RWPE2 (cell line): ENCODE results near the gene ZYG11B.
"Not testable (repeated sequence)": the region's sequence is repeated elsewhere in the genome, so short reads cannot be mapped to it uniquely, and the experiment has no call there.

ENCODE experiments used
- ATAC-seq: fragments of 200-7000 bp; cut with Tn5 transposase; 3 replicates; pipeline ENCODE4 v1.9.1; 2021; ENCODE audit warnings: low read depth
- DNase-seq: peaks from one replicate; pipeline ENCODE4 v3.0.0-alpha.2; 2020; ENCODE audit warnings: low spot score
- H3K27ac ChIP-seq: fragments of 450-650 bp; 2 replicates; pipeline ENCODE4 v1.5.1; 2017; ENCODE audit warnings: mild to moderate bottlenecking; ENCODE audit not compliant: poor library complexity, severe bottlenecking
- H3K27me3 ChIP-seq: fragments of 250-450 bp; sonication (Bioruptor Pico); 2 replicates; pipeline ENCODE4 v1.5.1; 2021; ENCODE audit warnings: mild to moderate bottlenecking, moderate library complexity; ENCODE audit not compliant: insufficient read depth, poor library complexity, severe bottlenecking
- H3K36me3 ChIP-seq: fragments of 250-450 bp; sonication (Bioruptor Pico); 2 replicates; pipeline ENCODE4 v1.5.1; 2020; ENCODE audit warnings: low read depth, mild to moderate bottlenecking, moderate library complexity
- H3K4me1 ChIP-seq: fragments of 250-450 bp; sonication (Bioruptor Pico); 2 replicates; pipeline ENCODE4 v1.5.1; 2021; ENCODE audit warnings: mild to moderate bottlenecking, moderate library complexity; ENCODE audit not compliant: insufficient read depth, poor library complexity, severe bottlenecking
- H3K4me3 ChIP-seq: fragments of 250-450 bp; sonication (Bioruptor Pico); 2 replicates; pipeline ENCODE4 v1.5.1; 2021; ENCODE audit warnings: mild to moderate bottlenecking, moderate library complexity; ENCODE audit not compliant: severe bottlenecking
- H3K9me3 ChIP-seq: fragments of 250-450 bp; sonication (Bioruptor Pico); 2 replicates; pipeline ENCODE4 v1.5.1; 2021; ENCODE audit warnings: mild to moderate bottlenecking, moderate library complexity; ENCODE audit not compliant: severe bottlenecking
- TF ChIP-seq, protein P1 (sequence below): fragments of 450-650 bp; IDR thresholded peaks from one replicate; pipeline ENCODE4 v1.5.1; 2017; ENCODE audit warnings: mild to moderate bottlenecking, moderate library complexity; ENCODE audit not compliant: poor library complexity, severe bottlenecking

The ZYG11B gene

GRCh38 chr1:52681136-52681535 lies 45.1 kb upstream of the ZYG11B start:
- H3K9me3 ChIP-seq = no peaks in the 10 kb centered on the region
- H3K4me3 ChIP-seq = no peak overlapping the region
- ATAC-seq = no peak
- peaks cover 7% of the 10 kb centered on the region for H3K36me3 ChIP-seq
- TF ChIP-seq, protein P1, sequence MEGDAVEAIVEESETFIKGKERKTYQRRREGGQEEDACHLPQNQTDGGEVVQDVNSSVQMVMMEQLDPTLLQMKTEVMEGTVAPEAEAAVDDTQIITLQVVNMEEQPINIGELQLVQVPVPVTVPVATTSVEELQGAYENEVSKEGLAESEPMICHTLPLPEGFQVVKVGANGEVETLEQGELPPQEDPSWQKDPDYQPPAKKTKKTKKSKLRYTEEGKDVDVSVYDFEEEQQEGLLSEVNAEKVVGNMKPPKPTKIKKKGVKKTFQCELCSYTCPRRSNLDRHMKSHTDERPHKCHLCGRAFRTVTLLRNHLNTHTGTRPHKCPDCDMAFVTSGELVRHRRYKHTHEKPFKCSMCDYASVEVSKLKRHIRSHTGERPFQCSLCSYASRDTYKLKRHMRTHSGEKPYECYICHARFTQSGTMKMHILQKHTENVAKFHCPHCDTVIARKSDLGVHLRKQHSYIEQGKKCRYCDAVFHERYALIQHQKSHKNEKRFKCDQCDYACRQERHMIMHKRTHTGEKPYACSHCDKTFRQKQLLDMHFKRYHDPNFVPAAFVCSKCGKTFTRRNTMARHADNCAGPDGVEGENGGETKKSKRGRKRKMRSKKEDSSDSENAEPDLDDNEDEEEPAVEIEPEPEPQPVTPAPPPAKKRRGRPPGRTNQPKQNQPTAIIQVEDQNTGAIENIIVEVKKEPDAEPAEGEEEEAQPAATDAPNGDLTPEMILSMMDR = no peak
- no peak for DNase-seq
- no peak overlapping the region for H3K27ac ChIP-seq
- no peaks in the 10 kb centered on the region for H3K4me1 ChIP-seq
- H3K27me3 ChIP-seq = no peaks in the 10 kb centered on the region

- ATAC-seq (no peak), DNase-seq (no peak)
- Histone ChIP-seq H3K36me3 (peaks cover 30% of the 10 kb centered on the region), H3K9me3 (no peaks in the 10 kb centered on the region), H3K27ac (no peak overlapping the region), H3K4me1 (no peaks in the 10 kb centered on the region), H3K4me3 (no peak overlapping the region), H3K27me3 (no peaks in the 10 kb centered on the region)
- TF ChIP-seq, protein P1 = no peak
Observed at GRCh38 chr1:52683367-52683940, 42.8 kb upstream of the ZYG11B start.

GRCh38 chr1:52684545-52684944 lies 41.7 kb upstream of the ZYG11B start:
- TF ChIP-seq, protein P1 = no peak

DNA sequence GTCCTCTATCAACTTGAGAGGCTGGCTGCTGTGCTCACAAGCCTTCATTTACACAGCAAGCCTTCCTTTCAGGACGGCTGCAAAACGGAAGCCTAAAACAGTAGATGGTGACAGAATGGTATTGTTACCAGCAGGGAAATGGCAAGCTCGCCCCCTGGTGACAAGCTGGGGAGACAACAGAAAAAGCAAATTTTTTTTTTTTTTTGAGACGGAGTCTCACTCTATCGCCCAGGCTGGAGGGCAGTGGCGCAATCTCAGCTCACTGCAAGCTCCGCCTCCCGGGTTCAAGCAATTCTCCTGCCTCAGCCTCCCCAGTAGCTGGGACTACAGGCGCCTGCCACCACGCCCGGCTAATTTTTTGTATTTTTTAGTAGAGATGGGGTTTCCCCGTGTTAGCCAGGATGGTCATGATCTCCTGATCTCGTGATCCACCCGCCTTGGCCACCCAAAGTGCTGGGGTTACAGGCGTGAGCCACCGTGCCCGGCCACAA lies 39.9 kb upstream of the ZYG11B start:
- H3K36me3 ChIP-seq = peaks cover 55% of the 10 kb centered on the region
- not testable (repeated sequence) for H3K27ac ChIP-seq, DNase-seq, H3K27me3 ChIP-seq, H3K4me1 ChIP-seq, H3K4me3 ChIP-seq, H3K9me3 ChIP-seq
- ATAC-seq = peak; percentile 61
- TF ChIP-seq, protein P1 = peak; percentile 95

More at GRCh38 chr1:52684545-52684944, 41.7 kb upstream of the ZYG11B start:
- H3K36me3 ChIP-seq = peaks cover 40% of the 10 kb centered on the region
- DNase-seq (no peak), ATAC-seq (no peak)
- no peak overlapping the region for H3K4me3 ChIP-seq
- no peaks in the 10 kb centered on the region for H3K9me3 ChIP-seq
- no peak overlapping the region for H3K27ac ChIP-seq
- H3K4me1 ChIP-seq = no peaks in the 10 kb centered on the region
- H3K27me3 ChIP-seq = no peaks in the 10 kb centered on the region

GRCh38 chr1:52686830-52687229 lies 39.4 kb upstream of the ZYG11B start:
- peaks cover 60% of the 10 kb centered on the region for H3K36me3 ChIP-seq

More at GRCh38 chr1:52686830-52687229, 39.4 kb upstream of the ZYG11B start:
- ATAC-seq (no peak), DNase-seq (no peak)
- Histone ChIP-seq H3K4me3 (no peak overlapping the region), H3K27me3 (no peaks in the 10 kb centered on the region), H3K9me3 (no peaks in the 10 kb centered on the region), H3K27ac (no peak overlapping the region), H3K4me1 (no peaks in the 10 kb centered on the region)
- TF ChIP-seq, protein P1 = no peak
